HEK293T (cell line): ENCODE measurements around the gene C1QTNF6.

Experiments
- BHLHE40 ChIP-seq: fragments of 450-650 bp; IDR thresholded peaks from 2 replicates; pipeline ENCODE4 v1.6.1; 2016; ENCODE audit warnings: mild to moderate bottlenecking, moderate library complexity, borderline replicate concordance
- ELF4 ChIP-seq: fragments of 450-650 bp; IDR thresholded peaks from 2 replicates; pipeline ENCODE4 v1.6.1; 2017; ENCODE audit warnings: antibody characterized with exemption
- FOXA1 ChIP-seq: fragments of 450-650 bp; IDR thresholded peaks from 2 replicates; pipeline ENCODE4 v1.6.1; 2016; ENCODE audit warnings: mild to moderate bottlenecking
- FOXK2 ChIP-seq: fragments of 450-650 bp; IDR thresholded peaks from 2 replicates; pipeline ENCODE4 v1.6.1; 2016; ENCODE audit warnings: mild to moderate bottlenecking
- FOXM1 ChIP-seq: fragments of 450-650 bp; IDR thresholded peaks from 2 replicates; pipeline ENCODE4 v1.6.1; 2017; ENCODE audit warnings: mild to moderate bottlenecking, borderline replicate concordance
- HDGF ChIP-seq: fragments of 450-650 bp; IDR thresholded peaks from 2 replicates; pipeline ENCODE4 v1.6.1; 2017; ENCODE audit warnings: antibody characterized with exemption, borderline replicate concordance
- L3MBTL2 ChIP-seq: fragments of 450-650 bp; conservative IDR thresholded peaks from 2 replicates; pipeline ENCODE4 v1.6.1; 2016; ENCODE audit warnings: mild to moderate bottlenecking
- SP1 ChIP-seq: fragments of 450-650 bp; IDR thresholded peaks from 2 replicates; pipeline ENCODE4 v1.6.1; 2017
- TARDBP ChIP-seq: fragments of 450-650 bp; IDR thresholded peaks from 2 replicates; pipeline ENCODE4 v1.6.1; 2016
- ZNF384 ChIP-seq: fragments of 450-650 bp; IDR thresholded peaks from 2 replicates; pipeline ENCODE4 v1.6.1; 2016

DNA sequence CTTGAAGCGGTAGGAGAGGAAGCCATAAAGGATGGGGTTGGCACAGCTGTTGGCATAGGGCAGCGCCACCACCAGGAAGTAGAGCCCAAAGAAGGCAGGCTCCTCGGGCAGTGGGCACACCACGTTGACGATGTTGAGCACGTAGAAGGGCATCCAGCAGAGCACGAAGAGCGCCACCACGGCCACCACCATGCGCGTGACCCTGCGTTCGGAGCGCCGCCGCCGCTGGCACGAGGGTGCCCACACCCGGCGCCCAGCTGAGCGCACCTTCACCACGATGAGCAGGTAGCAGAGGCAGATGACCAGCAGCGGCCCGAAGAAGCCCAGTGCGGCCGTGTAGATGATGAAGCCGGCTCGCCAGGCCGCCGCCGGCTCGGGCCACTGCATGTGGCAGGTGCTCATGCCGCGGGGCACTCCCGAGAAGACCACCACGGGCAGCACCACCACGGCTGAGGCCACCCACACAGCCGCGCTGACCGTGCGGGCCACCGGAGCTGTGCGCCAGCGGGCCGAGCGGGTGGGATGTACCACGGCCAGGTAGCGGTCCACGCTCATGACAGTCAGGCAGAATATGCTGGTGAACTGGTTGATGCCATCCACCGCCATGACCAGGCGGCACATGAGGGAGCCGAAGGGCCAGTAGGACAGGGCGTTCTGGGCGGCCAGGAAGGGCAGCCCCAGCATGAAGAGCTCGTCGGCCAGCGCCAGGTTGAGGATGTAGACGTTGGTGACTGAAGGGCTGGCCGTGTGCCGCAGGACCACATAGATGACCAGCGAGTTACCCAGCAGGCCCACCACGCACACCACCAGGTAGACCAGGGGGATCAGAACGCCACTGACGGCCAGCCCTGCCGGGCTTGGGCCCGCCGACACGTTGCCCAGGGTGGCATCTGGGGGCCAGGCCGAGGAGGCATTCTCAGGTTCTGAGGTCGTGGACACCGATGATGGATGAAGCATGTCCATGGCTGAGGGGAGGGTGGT lies 19.1 kb upstream of the C1QTNF6 start:
- TF ChIP-seq FOXK2 (no peak), SP1 (no peak), ELF4 (no peak), BHLHE40 (no peak), FOXM1 (no peak), FOXA1 (no peak), L3MBTL2 (no peak), HDGF (no peak), TARDBP (no peak), ZNF384 (no peak)
